Activated CD8-positive, alpha-beta T cell treated with anti-CD3 and anti-CD28 coated beads, Interleukin-2, amount 10 ng/mL, durations not matched to agents 7 days and 5 days (primary cell): ENCODE data around the gene PREB. TPM values are rescaled to one million over a fixed set of nuclear protein-coding genes. Genes with fewer than 3 reads are reported as not detected.

ENCODE experiments used
- ATAC-seq: fragments of 150-1000 bp; cut with Tn5 transposase; one replicate; pipeline ENCODE4 v1.10.0; 2021; ENCODE audit warnings: moderate library complexity
- CTCF ChIA-PET: fragments of 350-600 bp; sonication (Branson Sonifier 250); formaldehyde crosslinking; loops from one replicate; lab custom pipeline; 2021; ENCODE audit warnings: antibody characterized with exemption; lab: Charles Lee
- POLR2A ChIA-PET: fragments of 350-600 bp; sonication (Branson Sonifier 250); formaldehyde crosslinking; loops from one replicate; lab custom pipeline; 2021; ENCODE audit warnings: antibody characterized with exemption; lab: Charles Lee
- DNase-seq: peaks from one replicate; pipeline ENCODE4 v3.0.0-alpha.2; 2020
- H3K27ac Mint-ChIP-seq: one replicate; pipeline ENCODE4 v1.8.0; 2021; ENCODE audit warnings: mild to moderate bottlenecking, mixed read lengths
- H3K27me3 Mint-ChIP-seq: one replicate; pipeline ENCODE4 v1.8.0; 2021; ENCODE audit warnings: low read depth, mixed read lengths
- H3K36me3 Mint-ChIP-seq: one replicate; pipeline ENCODE4 v1.8.0; 2021; ENCODE audit warnings: low read depth, mixed read lengths
- H3K4me1 Mint-ChIP-seq: one replicate; pipeline ENCODE4 v1.8.0; 2021; ENCODE audit warnings: low read depth, mixed read lengths
- H3K4me3 Mint-ChIP-seq: one replicate; pipeline ENCODE4 v1.8.0; 2021; ENCODE audit warnings: mild to moderate bottlenecking, mixed read lengths
- H3K9me3 Mint-ChIP-seq: one replicate; pipeline ENCODE4 v1.8.0; 2022; ENCODE audit warnings: mixed read lengths; ENCODE audit not compliant: insufficient read depth
- total RNA-seq, 2 experiments: library from RNA; stranded (reverse); gene quantifications; one replicate each; pipeline ENCODE4 v1.2.3, GENCODE V29; 2021

Gene PREB
- total RNA-seq, 2 experiments from 2014 or later = 66.5 to 72.1 TPM

DNA sequence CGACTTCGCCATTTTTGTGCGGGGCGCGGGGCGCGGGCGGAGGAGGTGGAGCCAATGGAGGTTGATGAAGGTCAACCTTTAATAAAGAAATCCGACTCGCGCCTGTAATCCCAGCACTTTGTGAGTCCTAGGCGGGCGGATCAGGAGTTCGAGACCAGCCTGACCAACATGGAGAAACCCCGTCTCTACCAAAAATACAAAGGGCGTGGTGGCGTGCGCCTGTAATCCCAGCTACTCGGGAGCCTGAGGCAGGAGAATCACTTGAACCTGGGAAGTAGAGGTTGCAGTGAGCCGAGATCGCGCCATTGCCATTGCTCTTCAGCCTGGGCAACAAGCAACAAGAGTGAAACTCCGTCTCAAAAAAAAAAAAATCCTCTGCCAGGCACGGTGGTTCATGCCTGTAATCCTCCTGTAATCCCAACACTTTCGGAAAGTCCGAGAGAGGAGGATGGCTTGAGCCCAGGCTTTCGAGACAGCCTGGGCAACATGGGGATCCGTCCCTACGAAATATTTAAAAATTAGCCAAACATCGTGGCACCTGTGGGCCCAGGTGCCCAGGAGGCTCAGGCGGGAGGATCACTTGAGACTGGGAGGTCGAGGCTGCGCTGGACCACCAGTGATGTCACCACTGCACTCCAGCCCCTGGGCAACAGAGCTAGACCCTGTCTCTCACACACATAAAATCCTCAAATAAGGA lies 493 bp upstream of the PREB start:
- DNase-seq = no peak
- Mint-ChIP-seq H3K4me1 (peaks cover 29% of the 10 kb centered on the region), H3K36me3 (peaks cover 33% of the 10 kb centered on the region), H3K27me3 (peaks cover 2% of the 10 kb centered on the region), H3K4me3 (peak overlapping the region; percentile 94), H3K9me3 (no peaks in the 10 kb centered on the region), H3K27ac (peak overlapping the region; percentile 97)
- ChIA-PET POLR2A (interaction anchor here (0.6 to 3.9 kb wide), 4 partner anchors 11 to 679 kb away, joined by 3 to 31 read pairs (median 3); partner anchors contain the start of genes ABHD1, AGBL5 and TMEM214), CTCF (interaction anchor here (0.5 to 3.1 kb wide), 11 partner anchors 11 to 548 kb away, joined by 3 to 26 read pairs (median 5); partner anchors contain the start of genes ABHD1, AGBL5 and MPV17)
- ATAC-seq = no peak

- Mint-ChIP-seq H3K4me1 (peaks cover 29% of the 10 kb centered on the region), H3K36me3 (peaks cover 42% of the 10 kb centered on the region), H3K9me3 (no peaks in the 10 kb centered on the region), H3K4me3 (peak overlapping the region; percentile 94), H3K27me3 (no peaks in the 10 kb centered on the region), H3K27ac (peak overlapping the region; percentile 84)
- ATAC-seq (no peak), DNase-seq (peak; percentile 46)
- ChIA-PET POLR2A (interaction anchor here (0.5 to 3.9 kb wide), 6 partner anchors 10 to 173 kb away, joined by 3 to 31 read pairs (median 5); partner anchors contain the start of genes ABHD1, ATRAID and SLC5A6), CTCF (interaction anchor here (0.8 to 3.1 kb wide), 22 partner anchors 9 to 550 kb away, joined by 3 to 26 read pairs (median 4); partner anchors contain the start of genes ABHD1, AGBL5, ATRAID and CAD)
These were observed 1.1 kb downstream of the PREB start for GRCh38 chr2:27133195-27133875.

DNA sequence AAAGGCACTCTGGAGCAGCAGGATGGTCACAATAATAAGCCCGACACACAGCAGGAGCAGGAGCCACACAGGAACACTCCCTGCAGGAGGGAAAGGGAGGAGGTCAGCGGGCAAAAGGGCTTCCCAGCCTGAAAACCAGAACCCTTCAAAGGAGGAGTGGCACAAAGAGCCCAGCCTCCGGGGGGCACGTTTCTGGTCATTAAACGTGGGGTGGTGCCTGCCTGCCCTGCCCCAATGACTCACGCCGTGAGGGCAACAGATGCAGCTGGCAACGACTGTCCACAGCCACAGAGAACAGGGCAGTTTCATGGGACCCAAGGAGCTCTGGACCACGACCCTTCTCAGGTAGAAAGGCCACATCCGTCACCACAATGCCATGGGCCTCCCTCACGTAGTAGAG lies 3.0 kb downstream of the PREB start:
- Mint-ChIP-seq H3K27me3 (no peaks in the 10 kb centered on the region), H3K4me3 (no peak overlapping the region), H3K27ac (no peak overlapping the region), H3K4me1 (peaks cover 29% of the 10 kb centered on the region), H3K36me3 (peaks cover 42% of the 10 kb centered on the region), H3K9me3 (no peaks in the 10 kb centered on the region)
- no peak for DNase-seq
- POLR2A ChIA-PET = interaction anchor here (3.9 kb wide), 1 partner anchor 8 kb away, joined by 31 read pairs; the partner anchor contains the start of gene ABHD1
- ATAC-seq = no peak
- CTCF ChIA-PET = interaction anchor here (1.3 kb wide), 1 partner anchor 148 kb away, joined by 4 read pairs; no protein-coding TSS in a partner anchor

GRCh38 chr2:27130396-27130795 lies 4.0 kb downstream of the PREB start:
- Mint-ChIP-seq H3K36me3 (peaks cover 42% of the 10 kb centered on the region), H3K27me3 (no peaks in the 10 kb centered on the region), H3K4me3 (no peak overlapping the region), H3K9me3 (no peaks in the 10 kb centered on the region), H3K27ac (no peak overlapping the region), H3K4me1 (peaks cover 26% of the 10 kb centered on the region)
- ChIA-PET CTCF (no interaction called here), POLR2A (no interaction called here)
- no peak for DNase-seq
- ATAC-seq = no peak

DNA sequence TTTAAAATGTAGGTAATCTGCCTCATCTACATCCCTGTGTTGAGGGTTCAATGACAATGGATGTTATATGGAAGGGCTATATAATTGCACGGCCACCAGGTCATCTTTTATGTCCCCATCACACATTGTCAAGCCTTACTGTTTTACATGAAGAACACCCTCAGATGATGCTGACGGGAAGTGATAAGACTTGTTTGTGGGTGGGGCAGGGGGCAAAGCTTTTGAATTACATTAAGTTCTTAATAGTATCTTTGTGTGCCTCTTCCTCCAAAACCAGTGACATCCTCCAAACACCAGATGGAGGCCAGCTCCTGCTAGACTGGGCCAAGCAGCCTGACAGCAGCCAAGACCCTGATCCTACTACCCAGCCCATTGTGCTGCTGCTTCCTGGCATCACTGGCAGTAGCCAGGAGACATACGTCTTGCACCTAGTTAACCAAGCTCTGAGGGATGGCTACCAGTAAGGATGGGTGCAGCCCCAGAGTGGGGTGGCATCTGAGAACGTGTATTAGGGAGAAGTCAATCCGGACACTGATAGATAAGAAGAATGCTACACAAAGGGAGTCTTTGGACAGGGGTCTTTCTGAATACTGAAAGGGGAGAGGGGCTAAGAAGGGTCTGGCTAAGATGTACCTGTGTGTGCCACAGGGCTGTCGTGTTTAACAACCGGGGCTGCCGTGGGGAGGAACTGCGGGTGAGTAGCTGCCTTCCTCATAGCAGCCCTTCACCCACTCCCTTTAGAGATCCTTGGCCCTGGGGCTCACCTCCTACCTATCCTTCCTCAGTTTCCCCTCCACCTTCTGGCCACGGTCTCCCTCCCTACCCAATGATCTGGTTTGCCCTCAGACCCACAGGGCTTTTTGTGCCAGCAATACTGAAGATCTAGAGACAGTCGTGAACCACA lies 5.5 kb downstream of the PREB start:
- no peak for DNase-seq

DNA sequence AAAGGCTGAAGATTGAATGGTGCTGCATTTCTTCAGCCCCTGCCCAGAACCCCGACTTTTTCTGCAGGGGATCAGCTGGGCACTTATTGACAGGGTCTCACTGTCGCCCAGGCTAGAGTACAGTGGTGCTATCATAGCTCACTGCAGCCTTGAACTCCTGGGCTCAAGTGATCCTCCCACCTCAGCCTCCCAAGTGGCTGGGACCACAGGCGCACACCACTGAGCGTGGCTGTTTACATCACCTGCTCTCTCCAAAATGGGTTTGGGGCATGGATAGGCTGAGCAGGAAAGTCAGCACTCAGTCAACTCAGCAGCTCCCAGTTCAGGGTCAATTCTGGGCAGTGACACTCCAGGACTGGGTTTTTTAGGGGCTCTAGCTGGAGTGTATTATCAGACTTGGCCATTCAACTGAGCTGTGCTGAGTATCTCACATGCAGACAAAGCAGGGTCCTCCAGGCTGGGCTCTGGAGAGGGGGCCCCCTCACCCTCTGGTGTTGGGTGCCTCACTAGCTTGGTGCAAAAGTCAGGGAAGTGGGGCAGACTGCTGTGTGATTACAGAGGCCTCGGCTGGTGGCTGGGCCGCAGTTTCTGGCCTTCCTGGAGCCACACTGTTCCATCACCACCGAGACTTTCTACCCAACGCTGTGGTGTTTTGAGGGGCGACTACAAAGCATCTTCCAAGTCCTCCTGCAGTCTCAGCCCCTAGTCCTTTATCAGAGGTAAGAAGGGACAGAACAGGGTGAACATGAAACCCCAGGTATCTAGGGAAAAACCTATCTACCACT lies 6.4 kb downstream of the PREB start:
- Mint-ChIP-seq H3K27ac (no peak overlapping the region), H3K36me3 (peaks cover 32% of the 10 kb centered on the region), H3K4me1 (peaks cover 15% of the 10 kb centered on the region), H3K27me3 (peaks cover 1% of the 10 kb centered on the region), H3K9me3 (no peaks in the 10 kb centered on the region), H3K4me3 (no peak overlapping the region)
- POLR2A ChIA-PET = no interaction called here
- no peak for DNase-seq
- no peak for ATAC-seq
- CTCF ChIA-PET = no interaction called here

More for the DNA sequence above, 5.5 kb downstream of the PREB start:
- POLR2A ChIA-PET = interaction anchor here (0.7 kb wide), 1 partner anchor 18 kb away, joined by 3 read pairs; no protein-coding TSS in a partner anchor
- Mint-ChIP-seq H3K9me3 (no peaks in the 10 kb centered on the region), H3K27me3 (no peaks in the 10 kb centered on the region), H3K4me3 (no peak overlapping the region), H3K27ac (peak overlapping the region; percentile 18), H3K36me3 (peaks cover 40% of the 10 kb centered on the region), H3K4me1 (peaks cover 17% of the 10 kb centered on the region)
- CTCF ChIA-PET = no interaction called here
- ATAC-seq = no peak

DNA sequence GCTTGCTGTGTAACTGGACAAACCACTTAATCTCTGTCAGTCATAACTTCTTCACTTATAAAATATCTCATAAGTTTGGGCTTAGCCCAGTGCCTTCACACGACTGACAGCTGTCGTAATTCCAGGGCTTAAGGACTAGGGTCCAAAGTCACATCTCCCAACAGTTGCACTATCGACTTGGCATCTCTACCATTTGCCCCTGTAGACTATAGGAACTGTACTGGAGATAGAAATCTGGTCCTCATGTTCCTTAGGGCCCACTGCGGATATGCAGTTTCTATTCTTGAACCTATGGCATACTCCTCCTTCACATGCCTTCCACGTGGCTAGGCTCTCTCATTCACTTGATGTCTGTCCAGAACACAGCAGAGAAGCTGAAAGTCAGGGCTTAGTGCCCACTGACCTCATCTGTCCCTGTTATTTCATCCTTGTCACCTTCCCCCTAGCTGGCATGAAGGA lies 8.2 kb downstream of the PREB start:
- ChIA-PET CTCF (interaction anchor here (0.9 kb wide), 1 partner anchor 31 kb away, joined by 3 read pairs; no protein-coding TSS in a partner anchor), POLR2A (no interaction called here)
- Mint-ChIP-seq H3K27ac (no peak overlapping the region), H3K27me3 (peaks cover 16% of the 10 kb centered on the region), H3K4me1 (peaks cover 9% of the 10 kb centered on the region), H3K36me3 (peaks cover 20% of the 10 kb centered on the region), H3K9me3 (no peaks in the 10 kb centered on the region), H3K4me3 (no peak overlapping the region)
- no peak for DNase-seq
- ATAC-seq = no peak

- Mint-ChIP-seq H3K36me3 (peaks cover 10% of the 10 kb centered on the region), H3K4me1 (peaks cover 9% of the 10 kb centered on the region), H3K9me3 (no peaks in the 10 kb centered on the region), H3K27me3 (peaks cover 25% of the 10 kb centered on the region), H3K4me3 (no peak overlapping the region), H3K27ac (no peak overlapping the region)
- no peak for DNase-seq
- ATAC-seq = no peak
- ChIA-PET POLR2A (interaction anchor here (3.9 kb wide), 1 partner anchor 8 kb away, joined by 31 read pairs; the partner anchor contains the start of gene PREB), CTCF (interaction anchor here (1.3 to 3.3 kb wide), 3 partner anchors 8 to 155 kb away, joined by 4 to 26 read pairs (median 7); partner anchors contain the start of gene PREB)
These were observed 9.3 kb downstream of the PREB start for GRCh38 chr2:27125104-27125503.

GRCh38 chr2:27123302-27124150 lies 10.9 kb downstream of the PREB start, which contains the start of gene ABHD1:
ABHD1 (plus strand) TSS chr2:27123815; CDS start chr2:27123949, 134 bp downstream.
- DNase-seq (peak; percentile 51), ATAC-seq (peak; percentile 92)
- Mint-ChIP-seq H3K9me3 (no peaks in the 10 kb centered on the region), H3K4me1 (peaks cover 14% of the 10 kb centered on the region), H3K36me3 (peaks cover under 1% of the 10 kb centered on the region), H3K27ac (peak within 1 kb of the TSS; percentile 71), H3K27me3 (peaks cover 37% of the 10 kb centered on the region), H3K4me3 (peak within 1 kb of the TSS; percentile 77)
- ChIA-PET CTCF (interaction anchor here (1.3 to 3.3 kb wide), 6 partner anchors 10 to 180 kb away, joined by 4 to 26 read pairs (median 6); partner anchors contain the start of genes KHK and PREB), POLR2A (interaction anchor here (3.9 kb wide), 1 partner anchor 9 kb away, joined by 31 read pairs; the partner anchor contains the start of gene PREB)
